HG03280 (cell line): Measurements from ENCODE around the gene SV2A.
A peak's percentile ranks its signal among the peaks of the same experiment; 100 is the strongest.
"Not testable (repeated sequence)": the region's sequence is repeated elsewhere in the genome, so short reads cannot be mapped to it uniquely, and the experiment has no call there.

Experiments used
- ATAC-seq: cut with Tn5 transposase; IDR thresholded peaks from one replicate; pipeline ENCODE4 v1.9.1; 2021; ENCODE audit warnings: mild to moderate bottlenecking, moderate library complexity; ENCODE audit not compliant: unreplicated experiment

The SV2A gene

DNA sequence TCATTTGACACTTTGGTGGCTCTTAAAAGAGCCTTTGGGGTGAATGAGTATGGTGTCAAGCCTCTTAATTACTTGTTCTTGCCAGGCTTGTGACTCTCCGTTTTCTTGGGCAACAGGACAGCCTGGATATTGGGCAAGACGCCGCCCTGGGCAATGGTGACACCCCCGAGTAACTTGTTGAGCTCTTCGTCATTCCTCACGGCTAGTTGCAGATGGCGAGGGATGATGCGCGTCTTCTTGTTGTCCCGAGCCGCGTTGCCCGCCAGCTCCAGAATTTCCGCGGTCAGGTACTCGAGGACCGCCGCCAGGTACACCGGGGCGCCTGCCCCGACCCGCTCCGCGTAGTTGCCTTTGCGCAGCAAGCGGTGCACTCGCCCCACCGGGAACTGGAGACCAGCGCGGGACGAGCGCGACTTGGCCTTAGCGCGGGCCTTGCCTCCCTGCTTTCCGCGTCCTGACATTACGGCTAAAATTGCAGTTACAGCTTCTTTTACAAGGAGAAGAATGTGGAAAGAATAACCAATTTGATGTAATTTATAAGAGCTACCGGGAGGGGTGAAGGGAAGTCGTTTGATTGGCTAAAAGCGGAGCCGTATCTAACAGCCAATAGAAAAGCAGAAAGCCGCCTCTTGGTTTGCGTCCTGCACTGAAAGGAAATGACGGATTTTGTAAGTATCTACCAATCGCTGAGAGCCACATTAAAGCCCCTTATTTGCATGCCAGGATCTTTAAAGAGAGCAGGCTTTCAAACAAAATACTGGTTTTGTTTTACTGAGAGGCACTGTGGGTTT lies 30.0 kb downstream of the SV2A start:
- peak; percentile 41 for ATAC-seq

DNA sequence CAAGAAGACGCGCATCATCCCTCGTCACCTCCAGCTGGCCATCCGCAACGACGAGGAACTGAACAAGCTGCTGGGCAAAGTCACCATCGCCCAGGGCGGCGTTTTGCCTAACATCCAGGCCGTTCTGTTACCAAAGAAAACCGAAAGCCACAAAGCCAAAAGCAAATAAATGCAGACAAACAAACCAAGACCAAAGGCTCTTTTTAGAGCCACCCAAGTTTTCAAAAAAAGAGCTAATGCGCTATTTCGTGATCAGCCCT lies 30.5 kb downstream of the SV2A start:
- ATAC-seq, result not testable (repeated sequence)

DNA sequence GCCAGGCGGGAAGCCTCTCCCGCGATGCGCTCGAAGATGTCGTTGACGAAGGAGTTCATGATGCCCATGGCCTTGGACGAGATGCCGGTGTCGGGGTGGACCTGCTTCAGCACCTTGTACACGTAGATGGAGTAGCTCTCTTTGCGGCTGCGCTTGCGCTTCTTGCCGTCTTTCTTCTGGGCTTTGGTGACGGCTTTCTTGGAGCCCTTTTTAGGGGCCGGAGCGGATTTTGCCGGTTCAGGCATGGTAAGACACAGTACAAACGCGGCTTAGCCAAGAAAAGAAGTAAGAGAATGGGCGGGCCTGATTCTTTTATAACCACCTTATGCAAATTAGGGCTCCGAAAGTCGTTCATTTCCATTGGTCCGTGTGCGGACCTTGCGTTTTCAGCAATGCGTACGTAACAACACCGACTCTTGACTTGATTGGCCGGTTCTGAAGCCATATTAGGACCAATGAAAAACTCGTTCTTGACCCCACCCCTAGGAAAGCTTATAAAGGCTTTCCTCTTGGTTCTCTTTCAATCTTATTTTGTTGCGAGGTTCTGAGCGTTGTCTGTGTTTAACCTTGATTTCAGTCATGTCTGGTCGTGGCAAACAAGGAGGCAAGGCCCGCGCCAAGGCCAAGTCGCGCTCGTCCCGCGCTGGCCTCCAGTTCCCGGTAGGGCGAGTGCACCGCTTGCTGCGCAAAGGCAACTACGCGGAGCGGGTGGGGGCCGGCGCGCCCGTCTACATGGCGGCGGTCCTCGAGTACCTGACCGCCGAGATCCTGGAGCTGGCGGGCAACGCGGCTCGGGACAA lies 31.0 kb downstream of the SV2A start:
- peak; percentile 70 for ATAC-seq

DNA sequence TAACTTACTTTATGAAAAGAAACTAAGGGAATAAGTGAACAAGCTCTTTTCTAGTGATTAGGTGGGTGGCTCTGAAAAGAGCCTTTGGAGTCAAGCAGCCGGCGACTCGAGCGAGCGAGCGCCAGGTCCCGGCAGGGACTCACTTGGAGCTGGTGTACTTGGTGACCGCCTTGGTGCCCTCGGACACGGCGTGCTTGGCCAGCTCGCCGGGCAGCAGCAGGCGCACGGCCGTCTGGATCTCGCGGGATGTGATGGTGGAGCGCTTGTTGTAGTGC lies 31.6 kb downstream of the SV2A start:
- ATAC-seq, result not testable (repeated sequence)

DNA sequence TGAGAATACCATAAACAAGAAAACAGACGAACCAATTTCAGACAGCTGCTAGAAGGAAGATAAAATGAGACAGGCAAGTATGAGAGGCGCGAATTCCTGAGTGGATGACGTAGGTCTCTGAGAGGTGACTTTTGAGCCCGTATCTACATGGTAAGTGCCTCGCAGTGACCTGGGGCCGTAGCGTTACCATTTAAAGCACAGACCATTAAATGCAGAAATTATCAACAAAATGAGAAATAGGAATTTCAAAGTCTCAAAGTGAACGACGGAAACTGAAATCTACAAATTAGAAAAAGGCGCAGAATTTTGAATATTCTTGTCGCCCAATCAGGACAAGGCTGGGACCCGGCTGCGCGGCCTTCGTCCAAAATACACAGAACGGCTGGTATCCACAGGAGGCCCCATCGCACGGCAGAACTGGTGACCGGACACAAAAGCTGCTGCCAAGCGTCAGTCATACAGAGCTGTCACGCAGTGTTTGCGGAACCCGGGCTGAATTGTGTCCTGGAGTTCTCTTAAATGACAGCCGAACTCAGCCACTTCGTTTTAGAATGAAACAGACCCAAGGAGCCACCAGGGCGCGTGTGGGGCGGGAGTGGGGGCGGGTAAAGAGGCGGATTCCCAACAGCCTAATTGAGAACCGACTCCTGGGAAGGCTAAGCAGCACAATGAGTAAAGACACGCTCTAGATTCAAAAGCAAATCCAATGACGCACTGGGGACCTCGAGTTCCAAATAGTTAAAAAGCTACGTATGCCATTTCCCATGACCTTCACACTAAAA lies 32.1 kb downstream of the SV2A start:
- no peak for ATAC-seq

DNA sequence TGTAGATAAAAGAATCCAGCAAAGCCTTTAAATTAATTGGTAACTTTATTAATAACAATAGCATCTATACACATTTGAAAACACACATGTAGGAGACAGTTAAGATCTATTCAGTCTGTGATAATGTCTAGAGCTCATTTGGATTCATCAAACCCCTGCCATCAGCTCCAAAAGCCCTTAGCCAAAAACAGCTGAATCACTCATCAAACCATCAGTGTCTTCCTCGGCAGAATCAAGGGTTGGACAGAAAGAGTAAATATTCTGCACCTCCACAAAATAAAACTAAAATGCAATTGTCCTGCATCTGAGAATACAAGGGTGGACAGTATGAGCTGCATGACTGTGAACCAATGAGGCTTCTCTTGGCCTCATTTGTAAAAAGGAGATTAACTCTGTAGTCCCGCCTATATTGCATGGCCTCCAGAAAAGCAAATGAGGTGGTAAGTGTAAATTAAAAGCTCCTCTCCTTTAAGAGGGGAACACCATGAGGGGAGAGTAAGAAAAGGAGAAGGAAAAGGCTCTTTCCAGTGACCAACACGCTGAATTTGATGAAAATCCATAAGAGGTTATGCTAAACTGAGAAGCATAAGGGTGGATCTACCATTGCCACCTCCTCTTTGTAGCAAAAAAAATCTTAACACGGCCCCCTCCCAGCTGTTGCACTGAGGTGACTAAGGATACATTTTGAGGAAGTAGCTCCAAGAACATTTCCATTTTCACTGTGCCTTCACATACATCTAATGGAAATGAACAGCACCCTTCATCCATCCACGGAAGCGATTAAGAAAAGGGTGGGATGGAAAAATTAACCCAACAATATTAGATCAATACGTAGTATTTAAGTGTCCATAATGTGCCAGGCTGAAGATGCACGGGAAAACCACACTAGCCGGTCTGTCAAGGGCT lies 33.0 kb downstream of the SV2A start:
- ATAC-seq, result no peak

DNA sequence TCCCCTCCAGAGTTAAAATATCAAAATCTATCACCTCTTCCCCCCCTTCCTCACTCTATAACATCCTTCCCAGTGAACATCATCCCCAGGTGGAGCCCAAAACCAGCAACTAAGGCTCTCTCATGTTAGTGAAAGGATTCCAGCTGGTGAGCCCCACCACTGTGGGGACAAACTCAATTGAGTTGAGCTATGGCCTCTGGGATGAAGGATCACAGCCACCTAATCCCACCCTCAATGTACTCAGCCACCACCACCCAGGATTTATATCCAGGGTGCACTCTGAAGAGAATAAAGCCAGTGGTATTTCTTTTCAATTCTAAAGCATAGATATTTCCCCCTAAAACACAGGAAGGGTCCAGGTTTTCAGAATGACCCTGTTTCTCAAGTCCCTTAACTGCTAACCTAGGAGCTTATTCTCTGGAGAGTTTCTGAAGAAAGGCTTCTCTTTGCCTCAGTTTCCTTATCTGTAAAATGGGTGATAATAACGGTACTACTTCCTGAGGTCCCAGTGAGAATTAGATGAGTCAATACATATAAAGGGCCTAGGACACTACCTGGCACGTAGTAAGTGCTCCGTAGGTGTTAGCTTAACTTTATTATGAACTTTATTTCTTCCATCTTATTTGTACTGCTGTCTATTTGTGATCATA lies 33.9 kb downstream of the SV2A start:
- no peak for ATAC-seq

DNA sequence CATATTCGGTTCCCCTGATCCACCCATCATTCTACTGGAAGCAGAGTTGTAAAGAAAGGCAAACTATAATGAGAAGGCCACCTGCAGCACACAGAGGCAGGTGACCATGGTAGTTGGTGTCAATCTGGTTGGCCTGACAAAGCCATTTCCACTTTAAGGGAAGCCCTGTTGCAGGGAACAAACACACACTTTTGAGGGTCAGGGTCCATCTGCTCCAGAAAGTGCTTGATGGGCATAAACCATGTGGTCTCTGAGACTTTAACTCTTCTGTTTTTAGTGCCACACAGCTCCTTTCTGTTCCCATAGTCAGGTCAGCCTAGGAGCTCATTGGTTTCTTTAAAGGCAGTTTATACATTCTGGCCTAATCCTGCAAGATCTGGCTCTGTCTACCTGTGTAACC lies 35.8 kb downstream of the SV2A start:
- no peak for ATAC-seq

DNA sequence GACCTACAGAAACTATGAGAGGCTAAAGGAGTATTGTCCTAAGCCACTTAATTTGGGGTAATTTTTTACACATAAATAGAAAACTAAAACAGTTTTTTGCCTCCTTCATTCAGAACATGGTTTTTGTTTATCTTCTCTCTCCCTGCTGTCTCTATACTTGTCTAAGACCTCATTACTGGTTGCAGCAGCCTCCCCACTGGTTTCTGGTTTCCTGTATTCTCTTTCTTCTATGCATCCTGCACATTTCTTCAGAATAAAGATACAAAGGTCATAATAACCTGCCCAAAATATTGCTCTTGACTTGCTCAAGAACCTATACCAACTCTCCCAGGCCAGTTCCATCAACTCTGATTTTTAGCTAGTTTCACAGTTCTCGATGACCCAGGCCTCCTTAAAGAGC lies 38.1 kb downstream of the SV2A start:
- no peak for ATAC-seq

DNA sequence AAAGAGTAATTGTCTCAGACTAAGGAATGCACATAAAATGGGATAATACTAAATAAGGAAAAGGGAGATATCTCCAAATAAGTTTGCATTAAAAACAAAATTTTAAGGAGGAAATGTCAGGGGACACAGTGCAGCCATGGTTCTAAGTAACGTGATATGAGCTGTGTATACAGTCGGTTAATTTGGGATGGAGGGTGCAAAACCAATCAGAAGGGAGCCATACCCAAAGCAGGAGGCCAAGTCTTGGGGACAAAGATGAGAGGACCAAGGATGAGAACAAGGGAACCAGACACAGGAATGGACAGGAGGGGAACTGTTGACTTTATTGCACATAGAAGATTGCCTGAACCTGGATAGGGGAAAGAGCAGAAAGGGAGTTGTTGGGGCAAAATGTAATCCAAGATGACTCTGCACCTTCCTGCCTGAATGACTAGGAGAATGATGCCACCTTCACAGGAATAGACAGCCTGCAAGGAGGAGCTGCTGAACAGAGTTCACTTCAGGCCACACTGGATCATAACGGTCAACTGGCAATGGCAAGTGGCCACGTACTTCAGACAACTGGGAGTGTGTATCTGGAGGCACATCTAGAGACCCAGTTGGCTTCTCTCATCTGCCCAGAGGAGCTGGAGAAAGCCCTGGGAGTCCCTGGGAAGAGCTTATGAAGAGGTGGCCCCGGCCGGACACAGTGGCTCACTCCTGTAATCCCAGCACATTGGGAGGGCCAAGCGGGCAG lies 40.3 kb downstream of the SV2A start:
- no peak for ATAC-seq

DNA sequence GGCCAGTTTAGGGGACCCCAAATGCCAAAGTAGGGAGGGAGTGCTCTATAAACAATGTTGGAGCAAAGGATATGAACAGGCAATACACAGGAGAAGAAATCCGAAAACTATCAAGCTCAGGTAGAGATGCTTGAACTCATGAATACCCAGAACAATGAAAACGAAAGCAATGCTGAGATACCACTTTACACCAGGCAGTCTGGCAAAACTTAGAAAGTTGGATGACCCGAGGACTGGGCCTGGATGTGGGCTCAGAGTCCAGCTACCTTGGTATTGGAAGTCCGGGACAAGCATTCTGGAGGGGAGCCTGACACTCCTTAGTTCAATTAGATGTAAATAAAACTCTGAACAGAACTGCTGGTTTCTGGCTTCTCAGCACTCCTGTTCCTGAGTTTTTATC lies 44.6 kb downstream of the SV2A start:
- not testable (repeated sequence) for ATAC-seq

DNA sequence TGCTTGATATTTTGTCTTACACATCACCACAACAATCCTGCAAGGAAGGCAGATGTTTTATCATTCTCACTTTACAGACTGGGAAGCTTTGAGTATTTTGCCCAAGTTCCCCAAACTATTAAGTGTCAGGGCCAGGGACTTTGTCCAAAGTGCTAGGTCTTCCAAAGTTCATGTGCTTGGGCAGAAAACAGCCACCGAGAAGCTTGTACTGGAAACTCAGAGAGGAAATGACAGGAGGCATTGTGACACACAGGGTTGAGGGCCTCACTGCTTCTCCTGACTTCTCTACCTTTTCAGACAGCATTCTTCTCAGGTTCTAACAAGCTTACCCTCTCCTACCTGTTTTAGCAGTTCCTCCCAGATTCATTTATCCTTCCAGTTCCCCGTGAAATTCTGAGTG lies 50.8 kb downstream of the SV2A start:
- ATAC-seq, result not testable (repeated sequence)

DNA sequence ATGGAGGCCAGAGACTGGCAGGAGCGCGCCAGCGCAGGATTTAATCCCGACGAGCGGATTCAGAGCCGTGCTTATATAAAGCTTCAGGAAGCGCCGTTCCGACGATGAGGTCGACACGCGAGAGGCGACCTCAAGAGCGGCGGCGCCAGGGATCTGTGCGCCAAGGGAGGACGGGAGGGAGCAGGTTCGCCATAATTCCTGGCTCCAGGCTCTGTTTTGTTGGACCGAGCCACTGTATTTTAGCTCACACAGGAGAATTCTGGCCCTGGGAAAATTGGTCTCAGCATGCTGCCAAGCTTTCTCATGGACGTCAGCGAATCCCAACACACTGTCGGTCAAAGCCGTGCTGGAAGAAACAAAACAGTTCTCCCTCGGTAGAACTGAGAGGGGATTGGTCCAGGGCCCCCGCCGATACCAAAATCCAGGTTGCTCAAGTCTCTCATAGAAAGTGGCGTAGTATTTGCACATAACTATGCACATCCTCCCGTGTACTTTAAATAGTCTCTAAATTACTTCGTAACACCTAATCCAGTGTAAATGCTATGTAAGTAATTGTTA lies 56.1 kb downstream of the SV2A start:
- not testable (repeated sequence) for ATAC-seq

DNA sequence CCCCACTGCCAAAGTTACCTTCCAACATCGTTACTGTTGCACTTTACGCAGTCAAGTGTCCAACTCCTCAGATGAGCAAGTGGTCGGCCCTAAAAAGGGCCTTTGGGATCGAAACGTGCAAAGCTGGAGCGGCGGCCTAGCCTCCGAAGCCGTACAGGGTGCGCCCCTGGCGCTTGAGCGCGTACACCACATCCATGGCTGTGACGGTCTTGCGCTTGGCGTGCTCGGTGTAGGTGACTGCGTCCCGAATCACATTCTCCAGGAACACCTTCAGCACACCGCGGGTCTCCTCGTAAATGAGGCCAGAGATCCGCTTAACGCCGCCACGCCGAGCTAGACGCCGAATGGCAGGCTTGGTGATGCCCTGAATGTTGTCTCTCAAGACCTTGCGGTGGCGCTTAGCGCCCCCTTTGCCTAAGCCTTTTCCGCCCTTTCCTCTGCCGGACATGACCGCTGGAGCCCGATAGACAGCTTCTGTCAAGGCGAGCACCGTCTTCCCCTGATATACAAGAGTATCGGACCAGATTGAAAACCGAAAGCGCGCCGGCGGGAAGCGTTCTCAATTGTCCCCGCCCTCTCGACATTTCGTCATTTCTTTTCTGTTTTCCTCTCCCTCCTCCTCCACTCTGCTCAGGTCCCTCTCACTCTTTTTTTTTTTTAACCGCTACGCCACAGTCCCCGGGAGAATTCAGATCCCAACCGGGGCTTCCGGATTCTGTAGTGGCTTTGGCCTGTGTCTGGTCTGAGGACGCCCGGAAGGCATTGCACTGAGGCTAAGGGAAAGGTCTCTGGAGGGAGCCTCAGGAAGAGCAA lies 56.8 kb downstream of the SV2A start:
- ATAC-seq, result peak; percentile 73

DNA sequence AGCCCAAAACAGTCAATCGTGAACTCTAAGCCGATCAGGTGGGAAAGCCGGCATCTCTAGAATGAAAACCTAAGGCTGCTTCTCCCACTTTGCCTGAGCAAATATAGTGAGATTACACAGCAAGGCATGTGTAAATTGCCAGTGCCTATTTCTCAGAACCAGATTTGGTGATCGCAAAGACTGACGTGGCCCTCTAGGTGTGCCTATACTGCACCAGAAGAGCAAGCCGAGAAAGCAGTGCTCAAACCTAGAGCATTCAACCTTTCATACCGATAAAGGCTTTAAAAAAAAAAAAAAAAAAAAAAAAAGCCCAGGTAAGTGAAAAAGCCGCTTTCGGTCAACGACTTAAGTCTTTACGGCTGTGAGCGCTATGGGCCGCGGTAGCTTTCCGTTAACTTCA lies 57.4 kb downstream of the SV2A start:
- ATAC-seq, result not testable (repeated sequence)
